Measurements from ENCODE around the gene KIF13A. TPM values are rescaled to one million over a fixed set of nuclear protein-coding genes. Genes with fewer than 3 reads are reported as not detected.

Gene KIF13A
- total and polyA plus RNA-seq, 9 of the 15 experiments (the other 6 are each of a cell fraction or from before 2014, with no cell fraction given): 3.6 to 44.3 (median 29.7) TPM

DNA sequence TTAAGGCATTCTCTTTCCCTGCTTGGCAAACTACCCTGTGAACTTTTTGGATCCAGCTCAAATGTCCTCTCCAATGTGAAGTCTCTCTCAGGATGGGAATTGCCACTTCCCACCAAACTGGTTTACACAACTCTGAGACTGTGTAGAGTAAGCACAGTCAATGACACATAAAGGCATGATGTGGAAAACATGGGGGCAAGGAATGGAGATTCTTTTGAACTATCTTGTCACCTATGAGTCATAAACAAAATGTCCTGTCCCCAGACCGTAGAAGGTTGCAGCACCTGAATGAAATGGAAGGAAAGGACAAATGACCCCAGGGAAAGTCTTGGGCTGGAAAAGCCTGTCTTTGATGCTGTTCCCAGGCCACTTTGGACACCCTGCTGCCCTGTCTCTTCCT, 11.0 kb upstream of the KIF13A start (continued):
- no peak for TF ChIP-seq IRF9 (tag; IDR thresholded peaks at IDR 0.05)
- TF ChIP-seq MBD1 (CRISPR knock-in tag; IDR thresholded peaks at IDR 0.05): no peak
- no peak for TF ChIP-seq MCM2 (IDR thresholded peaks at IDR 0.05; ENCODE audit: low read depth)
- TF ChIP-seq MECOM (CRISPR knock-in tag; IDR thresholded peaks at IDR 0.05): peak; percentile 84; the same call in 1 of the 2 replicates
- TF ChIP-seq, protein P1, sequence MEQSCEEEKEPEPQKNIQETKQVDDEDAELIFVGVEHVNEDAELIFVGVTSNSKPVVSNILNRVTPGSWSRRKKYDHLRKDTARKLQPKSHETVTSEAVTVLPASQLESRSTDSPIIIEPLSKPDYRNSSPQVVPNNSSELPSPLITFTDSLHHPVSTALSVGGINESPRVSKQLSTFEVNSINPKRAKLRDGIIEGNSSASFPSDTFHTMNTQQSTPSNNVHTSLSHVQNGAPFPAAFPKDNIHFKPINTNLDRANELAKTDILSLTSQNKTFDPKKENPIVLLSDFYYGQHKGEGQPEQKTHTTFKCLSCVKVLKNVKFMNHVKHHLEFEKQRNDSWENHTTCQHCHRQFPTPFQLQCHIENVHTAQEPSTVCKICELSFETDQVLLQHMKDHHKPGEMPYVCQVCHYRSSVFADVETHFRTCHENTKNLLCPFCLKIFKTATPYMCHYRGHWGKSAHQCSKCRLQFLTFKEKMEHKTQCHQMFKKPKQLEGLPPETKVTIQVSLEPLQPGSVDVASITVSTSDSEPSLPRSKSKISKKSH (CRISPR knock-in tag; IDR thresholded peaks at IDR 0.05): no peak
- TF ChIP-seq YY1 (IDR thresholded peaks at IDR 0.05; ENCODE audit: borderline replicate concordance in 1 of 3, control insufficient read depth in 1 of 3, extremely low read depth in 1 of 3, insufficient read depth in 3 of 3, insufficient read length in 1 of 3, insufficient replicate concordance in 2 of 3, low read depth in 1 of 3, low read length in 2 of 3): peak in 1 of 3 experiments; percentile 14
- TF ChIP-seq NFIX (CRISPR knock-in tag; IDR thresholded peaks at IDR 0.05; ENCODE audit: low read depth): no peak
- no peak for TF ChIP-seq ZNF146 (CRISPR knock-in tag; IDR thresholded peaks at IDR 0.05; ENCODE audit: unreplicated experiment)
- TF ChIP-seq, protein P2, sequence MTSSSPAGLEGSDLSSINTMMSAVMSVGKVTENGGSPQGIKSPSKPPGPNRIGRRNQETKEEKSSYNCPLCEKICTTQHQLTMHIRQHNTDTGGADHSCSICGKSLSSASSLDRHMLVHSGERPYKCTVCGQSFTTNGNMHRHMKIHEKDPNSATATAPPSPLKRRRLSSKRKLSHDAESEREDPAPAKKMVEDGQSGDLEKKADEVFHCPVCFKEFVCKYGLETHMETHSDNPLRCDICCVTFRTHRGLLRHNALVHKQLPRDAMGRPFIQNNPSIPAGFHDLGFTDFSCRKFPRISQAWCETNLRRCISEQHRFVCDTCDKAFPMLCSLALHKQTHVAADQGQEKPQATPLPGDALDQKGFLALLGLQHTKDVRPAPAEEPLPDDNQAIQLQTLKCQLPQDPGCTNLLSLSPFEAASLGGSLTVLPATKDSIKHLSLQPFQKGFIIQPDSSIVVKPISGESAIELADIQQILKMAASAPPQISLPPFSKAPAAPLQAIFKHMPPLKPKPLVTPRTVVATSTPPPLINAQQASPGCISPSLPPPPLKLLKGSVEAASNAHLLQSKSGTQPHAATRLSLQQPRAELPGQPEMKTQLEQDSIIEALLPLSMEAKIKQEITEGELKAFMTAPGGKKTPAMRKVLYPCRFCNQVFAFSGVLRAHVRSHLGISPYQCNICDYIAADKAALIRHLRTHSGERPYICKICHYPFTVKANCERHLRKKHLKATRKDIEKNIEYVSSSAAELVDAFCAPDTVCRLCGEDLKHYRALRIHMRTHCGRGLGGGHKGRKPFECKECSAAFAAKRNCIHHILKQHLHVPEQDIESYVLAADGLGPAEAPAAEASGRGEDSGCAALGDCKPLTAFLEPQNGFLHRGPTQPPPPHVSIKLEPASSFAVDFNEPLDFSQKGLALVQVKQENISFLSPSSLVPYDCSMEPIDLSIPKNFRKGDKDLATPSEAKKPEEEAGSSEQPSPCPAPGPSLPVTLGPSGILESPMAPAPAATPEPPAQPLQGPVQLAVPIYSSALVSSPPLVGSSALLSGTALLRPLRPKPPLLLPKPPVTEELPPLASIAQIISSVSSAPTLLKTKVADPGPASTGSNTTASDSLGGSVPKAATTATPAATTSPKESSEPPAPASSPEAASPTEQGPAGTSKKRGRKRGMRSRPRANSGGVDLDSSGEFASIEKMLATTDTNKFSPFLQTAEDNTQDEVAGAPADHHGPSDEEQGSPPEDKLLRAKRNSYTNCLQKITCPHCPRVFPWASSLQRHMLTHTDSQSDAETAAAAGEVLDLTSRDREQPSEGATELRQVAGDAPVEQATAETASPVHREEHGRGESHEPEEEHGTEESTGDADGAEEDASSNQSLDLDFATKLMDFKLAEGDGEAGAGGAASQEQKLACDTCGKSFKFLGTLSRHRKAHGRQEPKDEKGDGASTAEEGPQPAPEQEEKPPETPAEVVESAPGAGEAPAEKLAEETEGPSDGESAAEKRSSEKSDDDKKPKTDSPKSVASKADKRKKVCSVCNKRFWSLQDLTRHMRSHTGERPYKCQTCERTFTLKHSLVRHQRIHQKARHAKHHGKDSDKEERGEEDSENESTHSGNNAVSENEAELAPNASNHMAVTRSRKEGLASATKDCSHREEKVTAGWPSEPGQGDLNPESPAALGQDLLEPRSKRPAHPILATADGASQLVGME (CRISPR knock-in tag; IDR thresholded peaks at IDR 0.05): no peak
- TF ChIP-seq MLX (CRISPR knock-in tag; conservative IDR thresholded peaks at IDR 0.05): no peak
- TF ChIP-seq HDAC8 (tag; IDR thresholded peaks at IDR 0.05): no peak
- no peak for TF ChIP-seq STAT5B (CRISPR knock-in tag; IDR thresholded peaks at IDR 0.05)
- no peak for TF ChIP-seq MBD2 (IDR thresholded peaks at IDR 0.05; ENCODE audit: borderline replicate concordance, low read depth)
- TF ChIP-seq ZNF3 (CRISPR knock-in tag; IDR thresholded peaks at IDR 0.05): no peak
- TF ChIP-seq NCOR1 (IDR thresholded peaks at IDR 0.05): no peak
- TF ChIP-seq, protein P3, sequence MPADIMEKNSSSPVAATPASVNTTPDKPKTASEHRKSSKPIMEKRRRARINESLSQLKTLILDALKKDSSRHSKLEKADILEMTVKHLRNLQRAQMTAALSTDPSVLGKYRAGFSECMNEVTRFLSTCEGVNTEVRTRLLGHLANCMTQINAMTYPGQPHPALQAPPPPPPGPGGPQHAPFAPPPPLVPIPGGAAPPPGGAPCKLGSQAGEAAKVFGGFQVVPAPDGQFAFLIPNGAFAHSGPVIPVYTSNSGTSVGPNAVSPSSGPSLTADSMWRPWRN (IDR thresholded peaks at IDR 0.05; ENCODE audit: low read depth): no peak
- TF ChIP-seq ZNF830 (CRISPR knock-in tag; IDR thresholded peaks at IDR 0.05): no peak
